HG03025 (cell line): ENCODE measurements around the gene ENPP6.

Source experiments
- ATAC-seq: cut with Tn5 transposase; IDR thresholded peaks from one replicate; pipeline ENCODE4 v1.9.1; 2021; ENCODE audit warnings: mild to moderate bottlenecking, moderate library complexity; ENCODE audit not compliant: unreplicated experiment, low FRiP score

ENPP6 gene

GRCh38 chr4:184217634-184218033 is at the start of gene ENPP6:
TSS of gene ENPP6 (minus strand) at chr4:184217873. CDS start at chr4:184217819, 54 bp downstream.
- no peak for ATAC-seq

- no peak for ATAC-seq
Observed at GRCh38 chr4:184267206-184267608, 49.5 kb upstream of the ENPP6 start.

DNA sequence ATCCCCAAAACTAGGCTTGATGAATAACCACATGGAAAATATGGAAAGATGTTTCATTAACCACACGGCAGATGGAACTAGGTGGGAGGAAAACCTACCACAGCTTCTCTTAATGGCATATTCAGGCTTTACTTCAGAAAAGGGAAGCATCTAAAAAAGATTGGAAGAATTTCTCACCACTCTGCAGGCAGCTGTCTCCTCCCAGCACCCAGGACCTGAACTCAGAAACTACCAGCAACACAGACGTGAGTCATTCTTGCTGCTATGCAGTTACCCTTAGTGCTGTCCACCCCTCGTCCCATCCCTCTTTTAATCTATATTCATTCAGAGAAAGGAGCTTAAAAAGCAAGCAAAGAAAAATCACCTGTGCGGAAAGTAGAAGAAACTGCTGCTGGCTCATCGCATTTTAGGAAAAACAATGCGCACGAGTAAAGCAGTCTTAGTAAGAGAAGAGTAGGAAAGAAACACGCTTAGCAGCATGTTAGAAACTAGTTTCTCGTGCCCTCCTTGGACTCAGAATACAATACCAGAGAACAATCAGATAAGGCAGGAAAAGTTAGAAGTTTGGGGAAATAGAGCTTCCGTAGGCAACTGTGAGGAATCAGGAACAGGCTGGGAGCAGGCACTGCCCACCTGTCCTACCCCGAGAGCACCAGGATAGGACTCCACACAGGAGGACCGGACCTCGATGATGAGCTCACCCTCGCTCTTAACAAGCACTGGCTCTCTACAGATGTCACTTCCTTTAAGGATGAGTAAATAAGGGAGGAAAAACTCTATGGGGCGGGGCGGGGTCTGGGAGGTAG is 48.1 kb upstream of the ENPP6 start:
- no peak for ATAC-seq

GRCh38 chr4:184263910-184264732 is 46.4 kb upstream of the ENPP6 start:
- ATAC-seq, result peak; percentile 31

DNA sequence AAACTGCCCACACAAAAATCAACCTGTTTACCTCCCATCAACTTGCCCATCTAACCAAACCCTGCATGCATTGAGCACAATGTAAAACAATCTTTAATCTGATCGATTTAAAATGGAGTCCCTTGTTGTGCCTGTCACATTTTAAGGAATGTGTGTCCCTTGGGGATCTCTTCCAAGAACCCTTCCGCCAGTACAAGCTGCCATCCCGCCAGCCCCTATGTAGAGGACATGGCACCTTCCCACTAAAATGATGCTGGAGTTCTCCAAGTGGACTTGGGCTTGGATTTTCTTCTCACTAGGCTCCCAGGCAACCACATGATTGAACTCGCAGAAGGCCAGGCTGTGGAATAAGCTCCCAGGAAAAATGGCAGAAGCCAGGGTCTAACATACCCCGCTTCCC is 45.8 kb upstream of the ENPP6 start:
- ATAC-seq, result no peak

GRCh38 chr4:184262901-184263300 is 45.2 kb upstream of the ENPP6 start:
- no peak for ATAC-seq

GRCh38 chr4:184261246-184261645 is 43.6 kb upstream of the ENPP6 start:
- ATAC-seq, result no peak

DNA sequence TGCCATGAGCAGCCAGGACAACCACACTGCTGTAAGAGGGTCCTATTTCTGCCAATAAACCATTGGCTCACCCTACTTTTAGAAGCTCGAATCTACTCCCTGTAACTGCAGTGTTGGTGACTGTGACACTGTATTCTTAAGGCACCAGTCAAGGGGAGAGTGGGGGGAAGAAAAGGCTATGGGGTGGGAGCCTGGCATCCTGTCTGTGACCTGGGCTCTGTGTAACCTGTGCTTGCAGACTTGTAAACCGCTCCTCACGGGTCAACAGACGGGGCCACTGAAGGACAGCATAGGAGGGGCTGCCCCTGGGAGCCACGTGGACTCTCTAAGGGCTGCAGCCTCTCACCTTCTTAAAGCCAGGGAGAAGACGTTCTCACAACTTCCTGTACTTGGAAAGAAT is 42.2 kb upstream of the ENPP6 start:
- no peak for ATAC-seq

- no peak for ATAC-seq
Observed at GRCh38 chr4:184259081-184259480, 41.4 kb upstream of the ENPP6 start.

GRCh38 chr4:184255871-184256642 is 38.4 kb upstream of the ENPP6 start:
- no peak for ATAC-seq

- no peak for ATAC-seq
Observed at GRCh38 chr4:184255361-184255760, 37.7 kb upstream of the ENPP6 start.

DNA sequence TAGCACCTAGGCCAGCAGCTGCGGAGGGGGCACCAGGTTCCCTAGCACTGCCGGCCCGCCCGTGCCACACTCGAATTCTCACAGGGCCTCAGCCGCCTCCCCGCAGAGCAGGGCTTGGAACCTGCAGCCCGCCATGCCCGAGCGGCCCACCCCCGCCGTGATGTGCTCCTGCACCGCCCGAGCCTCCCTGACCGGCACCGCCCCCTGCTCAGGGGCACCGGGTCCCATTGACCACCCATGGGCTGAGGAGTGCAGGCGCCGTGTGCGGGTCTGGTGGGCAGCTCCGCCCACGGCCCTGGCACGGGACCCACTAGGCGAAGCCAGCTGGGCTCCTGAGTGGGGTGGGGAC is 35.4 kb upstream of the ENPP6 start:
- no peak for ATAC-seq

GRCh38 chr4:184252136-184253071 is 34.7 kb upstream of the ENPP6 start:
- no peak for ATAC-seq

- ATAC-seq, result no peak
Observed at GRCh38 chr4:184251670-184251980, 34.0 kb upstream of the ENPP6 start.

- no peak for ATAC-seq
Observed at GRCh38 chr4:184250795-184251669, 33.4 kb upstream of the ENPP6 start.

DNA sequence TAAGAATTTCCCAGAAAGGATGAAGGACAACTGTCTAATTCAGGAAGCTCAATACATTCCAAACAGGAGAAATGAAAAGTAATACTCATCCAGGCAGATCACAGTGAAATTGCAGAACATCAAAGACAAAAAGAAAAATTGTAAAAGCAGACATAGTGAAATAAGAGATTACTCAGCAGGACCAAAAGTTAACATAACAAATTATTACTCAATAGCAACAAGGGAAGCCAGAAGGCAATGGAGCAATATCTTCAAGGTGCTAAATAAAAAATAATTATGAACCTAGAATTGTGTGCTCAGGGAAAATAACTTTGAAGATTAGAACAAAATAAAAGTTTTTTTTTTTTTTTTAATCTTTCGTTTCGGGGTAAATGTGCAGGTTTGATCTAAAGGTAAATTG is 30.5 kb upstream of the ENPP6 start:
- no peak for ATAC-seq

- no peak for ATAC-seq
Observed at GRCh38 chr4:184247421-184247820, 29.7 kb upstream of the ENPP6 start.

DNA sequence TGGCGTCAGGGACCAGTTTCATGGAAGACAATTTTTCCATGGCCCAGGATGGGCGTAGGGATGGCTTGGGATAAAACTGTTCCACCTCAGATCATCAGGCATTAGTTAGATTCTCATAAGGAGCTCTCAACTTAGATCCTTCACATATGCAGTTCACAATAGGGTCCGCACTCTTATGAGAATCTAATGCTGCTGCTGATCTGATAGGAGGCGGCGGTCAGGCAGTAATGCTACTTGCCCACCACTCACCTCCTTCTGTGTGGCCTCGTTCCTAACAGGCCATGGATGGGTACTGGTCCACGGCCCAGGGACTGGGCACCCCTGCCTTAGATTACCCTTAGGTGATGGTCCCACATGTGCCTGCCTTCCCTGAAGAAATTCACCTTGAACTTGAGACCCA is 28.8 kb upstream of the ENPP6 start:
- no peak for ATAC-seq

DNA sequence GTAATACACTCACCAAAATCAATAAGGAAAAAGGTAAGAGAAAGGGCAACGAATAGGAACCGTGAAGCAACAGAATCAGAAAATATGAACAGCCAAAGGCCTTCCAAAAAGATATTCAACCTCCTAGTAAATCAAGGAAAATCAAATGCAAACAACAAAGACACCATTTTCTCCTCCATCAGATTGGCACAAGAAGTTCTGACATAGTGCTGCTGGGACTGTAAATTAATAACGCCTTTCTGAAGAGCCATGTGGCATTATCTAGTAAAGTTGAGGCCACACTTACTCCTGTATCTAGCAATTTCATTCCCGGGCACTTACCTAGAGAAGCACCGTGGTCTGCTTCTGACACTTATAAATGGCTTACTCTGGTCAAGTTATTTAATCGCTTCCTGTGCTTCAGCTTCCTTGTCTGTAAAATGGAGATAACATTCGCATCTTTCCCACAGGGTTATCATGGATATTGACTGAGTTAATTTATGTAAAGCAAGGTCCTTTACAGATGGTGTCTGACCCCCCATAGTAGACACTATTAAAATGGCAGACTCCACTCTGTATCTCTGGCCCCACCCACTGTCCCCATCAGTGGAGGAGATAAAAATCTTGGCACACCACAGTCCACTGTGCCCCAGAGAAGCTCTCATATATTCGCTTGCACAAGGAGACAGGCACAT is 20.5 kb upstream of the ENPP6 start:
- no peak for ATAC-seq
